Activated CD8-positive, alpha-beta T cell treated with anti-CD3 and anti-CD28 coated beads for 36 hours (primary cell): Measurements from ENCODE around the gene RRBP1. TPM values are rescaled to one million over a fixed set of nuclear protein-coding genes. Genes with fewer than 3 reads are reported as not detected.

Experiments used
- ATAC-seq: fragments of 200-7000 bp; cut with Tn5 transposase; one replicate; pipeline ENCODE4 v1.10.0; 2021; ENCODE audit warnings: mild to moderate bottlenecking, moderate library complexity
- CTCF ChIA-PET: fragments of 350-600 bp; sonication (Branson Sonifier 250); formaldehyde crosslinking; loops from one replicate; lab custom pipeline; 2021; ENCODE audit warnings: antibody characterized with exemption; lab: Charles Lee
- POLR2A ChIA-PET: fragments of 350-600 bp; sonication (Branson Sonifier 250); formaldehyde crosslinking; loops from one replicate; lab custom pipeline; 2021; ENCODE audit warnings: antibody characterized with exemption; lab: Charles Lee
- DNase-seq: peaks from one replicate; pipeline ENCODE4 v3.0.0-alpha.2; 2020
- H3K27ac Mint-ChIP-seq: one replicate; pipeline ENCODE4 v1.8.0; 2021; ENCODE audit warnings: mild to moderate bottlenecking, mixed read lengths
- H3K27me3 Mint-ChIP-seq: one replicate; pipeline ENCODE4 v1.8.0; 2021; ENCODE audit warnings: mixed read lengths
- H3K36me3 Mint-ChIP-seq: one replicate; pipeline ENCODE4 v1.8.0; 2021; ENCODE audit warnings: low read depth, mixed read lengths
- H3K4me1 Mint-ChIP-seq: one replicate; pipeline ENCODE4 v1.8.0; 2021; ENCODE audit warnings: low read depth, mixed read lengths
- H3K4me3 Mint-ChIP-seq: one replicate; pipeline ENCODE4 v1.8.0; 2021; ENCODE audit warnings: mild to moderate bottlenecking, moderate library complexity, mixed read lengths
- H3K9me3 Mint-ChIP-seq: one replicate; pipeline ENCODE4 v1.8.0; 2021; ENCODE audit warnings: mixed read lengths
- CTCF ChIP-seq: fragments of 200-600 bp; IDR thresholded peaks from one replicate; pipeline ENCODE4 v1.8.0; 2022; ENCODE audit warnings: antibody characterized with exemption, mild to moderate bottlenecking
- intact Hi-C: fragments of 100-400 bp; cut with micrococcal nuclease; formaldehyde crosslinking; loops from one replicate; pipeline ENCODE4 v1.10.0; 2022
- total RNA-seq, 2 experiments: library from RNA; stranded (reverse); gene quantifications; one replicate each; pipeline ENCODE4 v1.2.3, GENCODE V29; 2021

Gene RRBP1
- total RNA-seq, 2 experiments from 2014 or later: 35.2 to 35.9 TPM

GRCh38 chr20:17665756-17666155, 16.3 kb downstream of the RRBP1 start:
- ATAC-seq: peak; percentile 26
- TF ChIP-seq CTCF: no peak
- ChIA-PET CTCF (interaction anchor here (1.2 to 6.6 kb wide), 4 partner anchors 15 to 330 kb away, joined by 3 to 65 read pairs (median 5); partner anchors contain the start of genes DSTN and RRBP1), POLR2A (interaction anchor here (0.6 to 1.4 kb wide), 2 partner anchors 22 to 266 kb away, joined by 3 read pairs; no protein-coding TSS in a partner anchor)
- no peaks in the 10 kb centered on the region for H3K27me3 Mint-ChIP-seq
- DNase-seq: no peak
- no peaks in the 10 kb centered on the region for H3K9me3 Mint-ChIP-seq
- intact Hi-C loops: no loop called here
- no peak overlapping the region for H3K4me3 Mint-ChIP-seq
- H3K4me1 Mint-ChIP-seq: peaks cover 56% of the 10 kb centered on the region
- H3K27ac Mint-ChIP-seq: peak overlapping the region; percentile 39
- H3K36me3 Mint-ChIP-seq: peaks cover 3% of the 10 kb centered on the region

- peaks cover 16% of the 10 kb centered on the region for H3K36me3 Mint-ChIP-seq
- intact Hi-C loops: no loop called here
- ATAC-seq (peak; percentile 75), DNase-seq (peak; percentile 51)
- peak overlapping the region; percentile 76 for H3K27ac Mint-ChIP-seq
- peaks cover 54% of the 10 kb centered on the region for H3K4me1 Mint-ChIP-seq
- no peak for TF ChIP-seq CTCF
- H3K4me3 Mint-ChIP-seq: peak overlapping the region; percentile 40
- no peaks in the 10 kb centered on the region for H3K9me3 Mint-ChIP-seq
- ChIA-PET POLR2A (interaction anchor here (1.0 to 1.4 kb wide), 2 partner anchors 17 to 23 kb away, joined by 3 read pairs; partner anchors contain the start of gene RRBP1), CTCF (interaction anchor here (1.2 to 6.6 kb wide), 3 partner anchors 17 to 275 kb away, joined by 4 to 65 read pairs (median 6); partner anchors contain the start of gene RRBP1)
- H3K27me3 Mint-ChIP-seq: no peaks in the 10 kb centered on the region
Measured at GRCh38 chr20:17664025-17664633, 17.9 kb downstream of the RRBP1 start.

- POLR2A ChIA-PET: no interaction called here
- TF ChIP-seq CTCF: no peak
- ATAC-seq (no peak), DNase-seq (no peak)
- CTCF ChIA-PET: interaction anchor here (6.6 kb wide), 1 partner anchor 17 kb away, joined by 65 read pairs; the partner anchor contains the start of gene RRBP1
- intact Hi-C loops: no loop called here
- H3K9me3 Mint-ChIP-seq: peaks cover 3% of the 10 kb centered on the region
- H3K4me3 Mint-ChIP-seq: no peak overlapping the region
- H3K27ac Mint-ChIP-seq: no peak overlapping the region
- no peaks in the 10 kb centered on the region for H3K27me3 Mint-ChIP-seq
- H3K4me1 Mint-ChIP-seq: peaks cover 53% of the 10 kb centered on the region
- H3K36me3 Mint-ChIP-seq: peaks cover 21% of the 10 kb centered on the region
Measured at GRCh38 chr20:17663486-17663885, 18.6 kb downstream of the RRBP1 start.

- intact Hi-C loops: no loop called here
- POLR2A ChIA-PET: interaction anchor here (0.7 kb wide), 1 partner anchor 341 kb away, joined by 3 read pairs; no protein-coding TSS in a partner anchor
- peaks cover 26% of the 10 kb centered on the region for H3K36me3 Mint-ChIP-seq
- no peak overlapping the region for H3K4me3 Mint-ChIP-seq
- ATAC-seq: no peak
- DNase-seq: no peak
- TF ChIP-seq CTCF: no peak
- H3K4me1 Mint-ChIP-seq: peaks cover 54% of the 10 kb centered on the region
- H3K27me3 Mint-ChIP-seq: no peaks in the 10 kb centered on the region
- CTCF ChIA-PET: interaction anchor here (1.0 to 6.6 kb wide), 2 partner anchors 18 to 276 kb away, joined by 3 to 65 read pairs; partner anchors contain the start of gene RRBP1
- H3K27ac Mint-ChIP-seq: no peak overlapping the region
- H3K9me3 Mint-ChIP-seq: peaks cover 7% of the 10 kb centered on the region
Measured at GRCh38 chr20:17663040-17663399, 19.0 kb downstream of the RRBP1 start.
